GM18520 (cell line): Measurements from ENCODE around the gene PPIL6.
A peak's percentile ranks its signal among the peaks of the same experiment; 100 is the strongest.

ENCODE experiments used
- ATAC-seq: cut with Tn5 transposase; IDR thresholded peaks from one replicate; pipeline ENCODE4 v1.9.1; 2021; ENCODE audit not compliant: unreplicated experiment

Gene PPIL6

GRCh38 chr6:109406196-109406595, 34.2 kb downstream of the PPIL6 start:
- ATAC-seq, result no peak

- no peak for ATAC-seq
Observed at GRCh38 chr6:109397020-109397419, 43.4 kb downstream of the PPIL6 start.

- no peak for ATAC-seq
Observed at GRCh38 chr6:109396046-109396718, 44.2 kb downstream of the PPIL6 start.

GRCh38 chr6:109393886-109394281, 46.5 kb downstream of the PPIL6 start:
- no peak for ATAC-seq

GRCh38 chr6:109393157-109393885, 47.1 kb downstream of the PPIL6 start:
- no peak for ATAC-seq

GRCh38 chr6:109389650-109390274, 50.7 kb downstream of the PPIL6 start:
- no peak for ATAC-seq

- ATAC-seq, result no peak
Observed at GRCh38 chr6:109388265-109388664, 52.2 kb downstream of the PPIL6 start.

GRCh38 chr6:109383438-109383940, 56.9 kb downstream of the PPIL6 start:
- no peak for ATAC-seq

GRCh38 chr6:109382576-109383437, 57.6 kb downstream of the PPIL6 start:
- ATAC-seq, result peak; percentile 53

- ATAC-seq, result peak; percentile 28
Observed at GRCh38 chr6:109381747-109382575, 58.5 kb downstream of the PPIL6 start, which contains the start of gene CD164. Gene CD164 (minus strand): TSS chr6:109382467. CDS start chr6:109382378, 89 bp downstream.

GRCh38 chr6:109381061-109381746, 59.2 kb downstream of the PPIL6 start:
- ATAC-seq, result no peak

GRCh38 chr6:109379711-109380110, 60.7 kb downstream of the PPIL6 start:
- ATAC-seq, result no peak

- ATAC-seq, result no peak
Observed at GRCh38 chr6:109377717-109378116, 62.7 kb downstream of the PPIL6 start.

GRCh38 chr6:109374326-109374892, 66.0 kb downstream of the PPIL6 start:
- no peak for ATAC-seq

GRCh38 chr6:109373762-109374161, 66.7 kb downstream of the PPIL6 start:
- ATAC-seq, result peak; percentile 96

GRCh38 chr6:109373331-109373730, 67.1 kb downstream of the PPIL6 start:
- ATAC-seq, result no peak

GRCh38 chr6:109372130-109372529, 68.3 kb downstream of the PPIL6 start:
- ATAC-seq, result no peak

GRCh38 chr6:109370792-109371191, 69.6 kb downstream of the PPIL6 start:
- ATAC-seq, result no peak

GRCh38 chr6:109370336-109370735, 70.1 kb downstream of the PPIL6 start:
- no peak for ATAC-seq
